Neural crest cell (in vitro differentiated cells): Measurements from ENCODE around the gene RXFP3. TPM values are rescaled to one million over a fixed set of nuclear protein-coding genes. Genes with fewer than 3 reads are reported as not detected.

Experiments used
- DNase-seq: peaks from one replicate; pipeline ENCODE4 v3.0.0; 2021; ENCODE audit warnings: low read depth, mixed read lengths, low spot score
- H3K27ac Mint-ChIP-seq: one replicate; pipeline ENCODE4 v1.8.0; 2021; ENCODE audit warnings: mild to moderate bottlenecking, mixed read lengths; ENCODE audit not compliant: unreplicated experiment
- H3K27me3 Mint-ChIP-seq: 2 replicates; pipeline ENCODE4 v1.8.0; 2021; ENCODE audit warnings: low read depth, mild to moderate bottlenecking, mixed read lengths
- H3K36me3 Mint-ChIP-seq: 2 replicates; pipeline ENCODE4 v1.8.0; 2021; ENCODE audit warnings: low read depth, mild to moderate bottlenecking, mixed read lengths
- H3K4me1 Mint-ChIP-seq: 2 replicates; pipeline ENCODE4 v1.8.0; 2021; ENCODE audit warnings: mixed read lengths
- H3K4me3 Mint-ChIP-seq: one replicate; pipeline ENCODE4 v1.8.0; 2021; ENCODE audit warnings: mild to moderate bottlenecking, mixed read lengths
- H3K9me3 Mint-ChIP-seq: 2 replicates; pipeline ENCODE4 v1.8.0; 2021; ENCODE audit warnings: mixed read lengths
- total RNA-seq: library from RNA; stranded (reverse); gene quantifications from 2 replicates; pipeline ENCODE4 v1.2.1, GENCODE V29; 2021
- TF ChIP-seq, protein P1 (sequence below): fragments of 200-600 bp; sonication (generic); conservative IDR thresholded peaks from 2 replicates; pipeline ENCODE4 v1.5.0; 2021; ENCODE audit warnings: antibody characterized with exemption, mild to moderate bottlenecking

RXFP3 gene
- total RNA-seq, 1 donor from 2014 or later, result 0.12 TPM

DNA sequence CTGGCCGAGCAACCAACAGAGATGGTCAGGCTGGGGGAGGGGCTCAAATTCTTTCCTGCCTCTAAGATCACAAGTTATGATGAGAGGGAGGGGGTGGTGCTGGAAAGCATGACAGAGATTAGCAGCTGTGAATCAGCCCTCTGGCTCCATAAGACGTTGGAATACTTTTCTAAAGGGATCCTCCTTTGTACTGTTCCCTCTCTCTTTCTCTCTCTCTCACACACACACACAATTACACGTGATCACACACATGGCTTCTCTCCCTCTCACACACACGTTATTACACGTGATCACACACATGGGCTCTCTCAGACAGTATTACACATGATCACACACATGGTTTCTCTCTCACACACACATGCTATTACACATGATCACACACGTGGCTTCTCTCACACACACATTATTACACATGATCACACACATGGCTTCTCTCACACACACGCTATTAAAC, 48.5 kb downstream of the RXFP3 start, which contains the start of gene SLC45A2:
Gene SLC45A2 (minus strand): TSS at position 23 of the 454 bp plus-strand sequence. CDS start 110 bp downstream, outside the sequence.
- peaks cover 7% of the 10 kb centered on the region for H3K4me1 Mint-ChIP-seq
- no peaks in the 10 kb centered on the region for H3K9me3 Mint-ChIP-seq
- DNase-seq, result no peak
- H3K27ac Mint-ChIP-seq, result no peak within 1 kb of the TSS
- no peaks in the 10 kb centered on the region for H3K27me3 Mint-ChIP-seq
- peaks cover 20% of the 10 kb centered on the region for H3K36me3 Mint-ChIP-seq
- TF ChIP-seq, protein P1, sequence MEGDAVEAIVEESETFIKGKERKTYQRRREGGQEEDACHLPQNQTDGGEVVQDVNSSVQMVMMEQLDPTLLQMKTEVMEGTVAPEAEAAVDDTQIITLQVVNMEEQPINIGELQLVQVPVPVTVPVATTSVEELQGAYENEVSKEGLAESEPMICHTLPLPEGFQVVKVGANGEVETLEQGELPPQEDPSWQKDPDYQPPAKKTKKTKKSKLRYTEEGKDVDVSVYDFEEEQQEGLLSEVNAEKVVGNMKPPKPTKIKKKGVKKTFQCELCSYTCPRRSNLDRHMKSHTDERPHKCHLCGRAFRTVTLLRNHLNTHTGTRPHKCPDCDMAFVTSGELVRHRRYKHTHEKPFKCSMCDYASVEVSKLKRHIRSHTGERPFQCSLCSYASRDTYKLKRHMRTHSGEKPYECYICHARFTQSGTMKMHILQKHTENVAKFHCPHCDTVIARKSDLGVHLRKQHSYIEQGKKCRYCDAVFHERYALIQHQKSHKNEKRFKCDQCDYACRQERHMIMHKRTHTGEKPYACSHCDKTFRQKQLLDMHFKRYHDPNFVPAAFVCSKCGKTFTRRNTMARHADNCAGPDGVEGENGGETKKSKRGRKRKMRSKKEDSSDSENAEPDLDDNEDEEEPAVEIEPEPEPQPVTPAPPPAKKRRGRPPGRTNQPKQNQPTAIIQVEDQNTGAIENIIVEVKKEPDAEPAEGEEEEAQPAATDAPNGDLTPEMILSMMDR, result no peak
- H3K4me3 Mint-ChIP-seq, result no peak within 1 kb of the TSS

DNA sequence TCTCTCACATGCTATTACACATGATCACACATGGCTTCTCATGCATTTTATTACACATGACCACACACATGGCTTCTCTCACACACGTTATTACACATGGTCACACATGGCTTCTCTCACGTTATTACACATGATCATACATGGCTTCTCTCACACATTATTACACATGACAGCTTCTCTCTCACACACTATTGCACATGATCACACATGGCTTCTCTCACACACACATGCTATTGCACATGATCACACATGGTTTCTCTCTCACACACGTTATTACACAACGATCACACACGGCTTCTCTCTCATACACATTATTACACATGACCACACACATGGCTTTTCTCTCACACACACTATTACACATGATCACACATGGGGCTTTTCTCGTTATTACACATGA, 49.3 kb downstream of the RXFP3 start:
- TF ChIP-seq, protein P1, result no peak
- no peak for DNase-seq
- H3K4me1 Mint-ChIP-seq, result peaks cover 7% of the 10 kb centered on the region
- peaks cover 17% of the 10 kb centered on the region for H3K36me3 Mint-ChIP-seq
- H3K9me3 Mint-ChIP-seq, result no peaks in the 10 kb centered on the region
- H3K27me3 Mint-ChIP-seq, result no peaks in the 10 kb centered on the region
- no peak overlapping the region for H3K27ac Mint-ChIP-seq
- H3K4me3 Mint-ChIP-seq, result no peak overlapping the region

Other genes with a start within 250 kb of the RXFP3 start
- 10.4 and 10.8 TPM in 2 replicates for gene ADAMTS12, start 44.4 kb upstream of the RXFP3 start, total RNA-seq
- gene SLC45A2, start 48.3 kb downstream of the RXFP3 start, total RNA-seq, result 0.36 and 1.3 TPM in 2 replicates
- 14.3 and 16.1 TPM in 2 replicates for gene AMACR, start 71.7 kb downstream of the RXFP3 start, total RNA-seq
- gene C1QTNF3, start 106.8 kb downstream of the RXFP3 start, total RNA-seq, result 7.7 and 8.7 TPM in 2 replicates